Activated CD4-positive, CD25-positive, alpha-beta regulatory T cell treated with anti-CD3 and anti-CD28 coated beads, Interleukin-2, amount 50 U/mL, for 72 hours (primary cell): Measurements from ENCODE around the gene NDUFB3.

Experiments used
- DNase-seq: peaks from one replicate; pipeline ENCODE4 v3.0.0; 2021

Gene NDUFB3

GRCh38 chr2:201130524-201131186 is 58.9 kb downstream of the NDUFB3 start:
- no peak for DNase-seq

GRCh38 chr2:201132518-201132917 is 60.7 kb downstream of the NDUFB3 start:
- DNase-seq, result no peak
